Kidney epithelial cell (primary cell): ENCODE measurements around the gene DENND1A. TPM values are rescaled to one million over a fixed set of nuclear protein-coding genes. Genes with fewer than 3 reads are reported as not detected.

Source experiments
- DNase-seq: peaks from one replicate; pipeline ENCODE4 v3.0.0-alpha.2; 2010; ENCODE audit warnings: low read depth
- H3K27me3 ChIP-seq: 2 replicates; pipeline ENCODE4 v1.6.0; 2011; ENCODE audit warnings: low read length; ENCODE audit not compliant: control insufficient read depth, insufficient read depth
- H3K36me3 ChIP-seq: 2 replicates; pipeline ENCODE4 v1.5.1; 2011; ENCODE audit warnings: low read length; ENCODE audit not compliant: control insufficient read depth, insufficient read depth
- H3K4me3 ChIP-seq: 2 replicates; pipeline ENCODE4 v1.5.1; 2011; ENCODE audit warnings: low read depth, mild to moderate bottlenecking, control low read depth, low read length
- CTCF ChIP-seq: IDR thresholded peaks from 2 replicates; pipeline ENCODE4 v1.5.1; 2011; ENCODE audit warnings: mild to moderate bottlenecking, moderate library complexity, low read length, control low read depth, inconsistent platforms; ENCODE audit not compliant: insufficient read depth, poor library complexity, severe bottlenecking
- total RNA-seq: library from RNA; depleted of rRNA; stranded (reverse); fragments of >200 nt; gene quantifications from 2 replicates; pipeline ENCODE4 v1.2.3, GENCODE V29; 2015

Gene DENND1A
- total RNA-seq, 1 donor from 2014 or later: 14.5 TPM

DNA sequence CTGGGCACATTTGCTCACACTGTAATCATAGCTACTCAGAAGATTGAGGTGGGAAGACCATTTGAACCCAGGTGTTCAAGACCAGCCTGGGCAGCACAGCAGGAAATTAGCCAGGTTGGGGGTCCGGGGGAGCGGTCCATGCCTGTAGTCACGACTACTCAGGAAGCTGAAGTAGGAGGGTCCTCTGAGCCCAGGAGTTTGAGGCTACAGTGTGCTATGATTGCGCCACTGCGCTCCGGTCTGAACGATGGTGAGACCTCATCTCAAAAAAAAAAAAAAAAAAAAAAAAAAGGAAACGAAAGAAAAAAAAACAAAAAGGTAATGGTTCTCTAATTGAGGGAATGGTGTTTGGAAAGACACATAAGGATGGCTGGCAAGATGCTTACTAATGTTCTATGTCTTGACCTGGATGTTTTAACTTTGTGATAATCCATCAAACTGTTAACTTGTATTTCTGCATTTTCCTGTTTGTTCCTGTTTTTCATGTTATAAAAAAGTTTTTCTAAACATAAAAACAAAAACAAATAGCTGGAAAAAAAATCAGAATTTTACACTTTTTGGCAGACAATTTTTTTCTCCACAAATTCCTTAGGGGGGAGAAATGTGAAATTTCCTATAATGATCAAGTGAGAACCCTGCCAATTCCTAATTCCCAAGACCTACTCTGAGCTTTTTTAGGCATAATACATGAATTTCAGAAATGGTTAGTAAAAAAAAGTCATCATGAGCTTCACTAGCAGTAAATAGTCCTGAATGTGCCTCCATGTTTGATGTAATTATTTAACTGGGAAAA is 96.9 kb downstream of the DENND1A start:
- Histone ChIP-seq H3K27me3 (no peaks in the 10 kb centered on the region), H3K4me3 (no peak overlapping the region), H3K36me3 (no peaks in the 10 kb centered on the region)
- DNase-seq: no peak
- no peak for TF ChIP-seq CTCF

- Histone ChIP-seq H3K36me3 (no peaks in the 10 kb centered on the region), H3K4me3 (no peak overlapping the region), H3K27me3 (no peaks in the 10 kb centered on the region)
- no peak for DNase-seq
- TF ChIP-seq CTCF: no peak
Measured at GRCh38 chr9:123832176-123832575, 97.8 kb downstream of the DENND1A start.

DNA sequence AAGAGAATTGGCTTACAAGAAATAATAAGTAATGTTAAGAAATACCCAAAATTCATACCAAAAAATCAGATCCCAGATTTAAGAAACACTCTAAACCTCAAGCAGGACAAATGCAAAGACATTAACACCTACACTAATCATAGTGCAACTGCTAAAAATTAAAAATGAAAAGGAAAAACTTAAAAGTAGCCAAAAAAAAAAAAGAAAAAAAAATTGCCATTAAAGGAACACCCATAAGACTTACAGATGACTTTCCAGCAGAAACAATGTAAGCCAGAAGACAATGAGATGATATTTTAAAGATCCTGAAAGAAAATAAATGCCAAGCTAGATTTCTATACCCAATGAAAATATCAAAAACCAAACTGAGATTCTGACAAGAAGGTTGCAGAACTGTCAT is 101.5 kb downstream of the DENND1A start:
- Histone ChIP-seq H3K4me3 (no peak overlapping the region), H3K36me3 (no peaks in the 10 kb centered on the region), H3K27me3 (no peaks in the 10 kb centered on the region)
- DNase-seq: no peak
- no peak for TF ChIP-seq CTCF

DNA sequence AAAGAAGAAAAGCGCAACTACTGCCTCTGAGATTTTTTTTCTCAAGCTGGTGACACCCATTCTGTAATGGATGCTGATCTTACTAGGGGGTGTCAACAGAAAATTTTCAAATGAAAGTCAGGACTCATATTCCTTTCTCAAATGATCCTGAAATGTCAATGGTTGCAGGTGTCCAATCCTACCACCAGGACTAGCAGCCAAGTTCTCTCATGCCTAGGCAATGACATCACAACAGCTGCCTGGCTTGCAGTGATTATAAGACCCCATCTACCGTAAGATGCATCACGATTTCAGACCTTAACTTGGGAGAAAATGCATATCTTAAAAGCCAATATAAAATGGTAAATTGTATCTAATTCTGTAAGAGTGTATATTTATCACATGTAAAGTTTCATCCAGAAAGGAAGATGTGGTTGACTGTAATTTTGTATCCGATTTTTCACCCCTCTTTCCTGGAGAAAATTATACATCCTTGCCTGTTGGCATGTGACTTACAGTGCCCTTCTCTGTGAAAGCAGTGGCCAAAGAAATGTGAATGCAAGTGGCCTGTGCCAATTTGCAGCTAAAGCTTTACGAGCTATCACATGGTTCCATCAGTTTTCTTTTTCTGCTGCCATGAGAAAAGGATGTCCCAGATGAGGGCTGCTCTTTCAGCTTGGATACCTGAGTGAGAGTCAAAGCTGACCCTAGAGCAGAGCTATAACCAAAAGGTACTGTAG is 104.4 kb downstream of the DENND1A start:
- Histone ChIP-seq H3K4me3 (no peak overlapping the region), H3K36me3 (no peaks in the 10 kb centered on the region), H3K27me3 (no peaks in the 10 kb centered on the region)
- DNase-seq: no peak
- no peak for TF ChIP-seq CTCF

DNA sequence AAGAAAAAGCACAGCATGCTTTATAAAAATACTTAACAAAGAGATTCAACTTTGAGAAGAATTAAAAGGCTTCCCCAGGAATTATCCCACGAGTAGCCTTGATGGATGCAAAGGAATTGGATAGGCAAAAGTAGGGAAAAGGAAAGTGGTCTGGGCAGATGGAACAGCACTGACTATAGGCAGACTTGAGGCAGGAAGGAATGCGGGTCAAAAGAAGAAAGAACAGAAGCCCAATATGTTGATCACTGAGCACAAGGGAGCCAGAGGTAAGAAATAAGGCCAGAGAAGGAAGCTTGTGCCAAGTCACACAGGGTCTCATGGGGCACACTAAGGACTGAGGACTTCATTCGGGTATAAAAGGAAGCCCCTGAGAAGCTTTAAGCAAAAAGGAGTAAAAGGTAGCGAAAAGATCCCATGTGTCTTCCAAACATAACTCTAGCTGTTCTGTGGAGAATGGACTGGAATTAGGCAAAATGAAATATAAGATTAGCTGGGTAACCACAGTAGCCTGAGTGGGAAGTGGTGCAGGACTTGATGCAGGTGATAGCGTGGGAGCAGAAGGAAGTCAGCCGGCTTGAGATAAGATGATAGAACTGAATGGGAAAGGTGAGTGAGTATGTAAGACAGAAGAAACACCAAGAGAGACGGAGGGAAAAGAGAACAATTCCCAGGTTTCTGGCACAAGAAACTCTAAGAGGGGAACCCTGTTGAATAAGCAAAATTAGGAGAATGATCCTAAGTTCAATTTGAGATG is 106.6 kb downstream of the DENND1A start:
- no peaks in the 10 kb centered on the region for H3K27me3 ChIP-seq
- no peak for TF ChIP-seq CTCF
- H3K4me3 ChIP-seq: no peak overlapping the region
- no peak for DNase-seq
- H3K36me3 ChIP-seq: no peaks in the 10 kb centered on the region
